HG03575 (cell line): ENCODE results near the gene AUNIP.

Experiments used
- ATAC-seq: cut with Tn5 transposase; IDR thresholded peaks from one replicate; pipeline ENCODE4 v1.9.1; 2021; ENCODE audit not compliant: unreplicated experiment, insufficient number of reproducible peaks, low FRiP score; ENCODE audit errors: extremely low read depth

The AUNIP gene

GRCh38 chr1:25815208-25816111 lies 43.8 kb downstream of the AUNIP start:
- ATAC-seq = no peak

GRCh38 chr1:25814549-25815087 lies 44.6 kb downstream of the AUNIP start:
- no peak for ATAC-seq

- ATAC-seq = no peak
Measured at GRCh38 chr1:25813734-25814471, 45.4 kb downstream of the AUNIP start.

- ATAC-seq = no peak
Measured at GRCh38 chr1:25813071-25813733, 46.1 kb downstream of the AUNIP start.

GRCh38 chr1:25811384-25812082 lies 47.7 kb downstream of the AUNIP start:
- ATAC-seq = no peak

- ATAC-seq = no peak
Measured at GRCh38 chr1:25810341-25811299, 48.6 kb downstream of the AUNIP start.

GRCh38 chr1:25809929-25810328 lies 49.3 kb downstream of the AUNIP start:
- no peak for ATAC-seq

- ATAC-seq = no peak
Measured at GRCh38 chr1:25809283-25809926, 49.9 kb downstream of the AUNIP start.

- no peak for ATAC-seq
Measured at GRCh38 chr1:25808481-25809244, 50.6 kb downstream of the AUNIP start.

- ATAC-seq = no peak
Measured at GRCh38 chr1:25807480-25808390, 51.5 kb downstream of the AUNIP start.

- no peak for ATAC-seq
Measured at GRCh38 chr1:25806418-25806817, 52.8 kb downstream of the AUNIP start.

GRCh38 chr1:25805863-25806225 lies 53.4 kb downstream of the AUNIP start:
- no peak for ATAC-seq

GRCh38 chr1:25804964-25805862 lies 54.0 kb downstream of the AUNIP start:
- no peak for ATAC-seq

- ATAC-seq = no peak
Measured at GRCh38 chr1:25804244-25804963, 54.9 kb downstream of the AUNIP start.
